Measurements from ENCODE around the gene KDM5C. TPM values are rescaled to one million over a fixed set of nuclear protein-coding genes. Genes with fewer than 3 reads are reported as not detected.

KDM5C gene
- total RNA-seq, 1 donor from 2014 or later: 64.5 TPM

DNA sequence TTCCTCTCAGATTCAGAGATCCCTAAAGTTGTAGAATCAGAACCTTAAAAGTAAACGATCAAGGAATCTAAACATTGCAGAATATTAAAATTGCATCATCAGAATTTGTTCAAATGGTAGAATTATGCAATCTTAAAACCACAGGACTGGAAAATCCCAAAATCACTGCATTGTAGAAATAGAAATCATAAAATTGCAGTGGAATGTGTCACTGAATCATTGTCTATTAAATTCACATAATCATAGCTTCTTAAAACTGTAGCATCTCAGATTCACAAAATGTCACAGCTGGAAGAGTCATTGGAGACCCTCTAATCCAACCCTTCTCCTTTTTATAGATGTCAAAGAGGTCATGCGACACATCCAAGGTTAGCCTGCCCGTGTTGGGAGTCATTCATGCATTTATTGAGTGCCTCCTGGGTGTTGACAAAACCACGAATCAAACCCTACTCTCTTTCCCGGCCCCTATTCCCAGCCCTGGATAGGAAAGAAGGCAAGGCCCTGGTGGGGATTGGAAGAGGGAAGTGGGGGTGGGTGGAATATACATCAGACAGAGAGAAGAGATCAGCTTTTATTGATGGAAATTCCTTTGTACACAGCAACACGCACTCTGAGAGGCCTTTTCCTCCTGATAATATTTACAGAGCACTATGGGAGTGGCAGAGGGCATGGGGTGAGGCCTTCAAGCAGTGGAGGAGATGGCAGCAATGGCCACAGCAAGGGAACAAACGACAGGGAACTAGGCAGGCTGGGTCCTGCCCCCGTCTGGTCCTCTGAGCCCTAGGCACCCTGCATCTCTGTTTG, 41.0 kb upstream of the KDM5C start:
- H3K27me3 ChIP-seq (ENCODE audit: control insufficient read depth, insufficient read depth, low read length): no peaks in the 10 kb centered on the region
- TF ChIP-seq, protein P1, sequence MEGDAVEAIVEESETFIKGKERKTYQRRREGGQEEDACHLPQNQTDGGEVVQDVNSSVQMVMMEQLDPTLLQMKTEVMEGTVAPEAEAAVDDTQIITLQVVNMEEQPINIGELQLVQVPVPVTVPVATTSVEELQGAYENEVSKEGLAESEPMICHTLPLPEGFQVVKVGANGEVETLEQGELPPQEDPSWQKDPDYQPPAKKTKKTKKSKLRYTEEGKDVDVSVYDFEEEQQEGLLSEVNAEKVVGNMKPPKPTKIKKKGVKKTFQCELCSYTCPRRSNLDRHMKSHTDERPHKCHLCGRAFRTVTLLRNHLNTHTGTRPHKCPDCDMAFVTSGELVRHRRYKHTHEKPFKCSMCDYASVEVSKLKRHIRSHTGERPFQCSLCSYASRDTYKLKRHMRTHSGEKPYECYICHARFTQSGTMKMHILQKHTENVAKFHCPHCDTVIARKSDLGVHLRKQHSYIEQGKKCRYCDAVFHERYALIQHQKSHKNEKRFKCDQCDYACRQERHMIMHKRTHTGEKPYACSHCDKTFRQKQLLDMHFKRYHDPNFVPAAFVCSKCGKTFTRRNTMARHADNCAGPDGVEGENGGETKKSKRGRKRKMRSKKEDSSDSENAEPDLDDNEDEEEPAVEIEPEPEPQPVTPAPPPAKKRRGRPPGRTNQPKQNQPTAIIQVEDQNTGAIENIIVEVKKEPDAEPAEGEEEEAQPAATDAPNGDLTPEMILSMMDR (IDR thresholded peaks at IDR 0.05; ENCODE audit: insufficient read depth, low read length, severe bottlenecking): no peak
- no peak for FAIRE-seq
- H3K4me3 ChIP-seq (ENCODE audit: low read depth, low read length): no peak overlapping the region
- DNase-seq (ENCODE audit: low read depth): peak; percentile 63
- H3K36me3 ChIP-seq (ENCODE audit: control insufficient read depth, insufficient read depth, low read length): no peaks in the 10 kb centered on the region

DNA sequence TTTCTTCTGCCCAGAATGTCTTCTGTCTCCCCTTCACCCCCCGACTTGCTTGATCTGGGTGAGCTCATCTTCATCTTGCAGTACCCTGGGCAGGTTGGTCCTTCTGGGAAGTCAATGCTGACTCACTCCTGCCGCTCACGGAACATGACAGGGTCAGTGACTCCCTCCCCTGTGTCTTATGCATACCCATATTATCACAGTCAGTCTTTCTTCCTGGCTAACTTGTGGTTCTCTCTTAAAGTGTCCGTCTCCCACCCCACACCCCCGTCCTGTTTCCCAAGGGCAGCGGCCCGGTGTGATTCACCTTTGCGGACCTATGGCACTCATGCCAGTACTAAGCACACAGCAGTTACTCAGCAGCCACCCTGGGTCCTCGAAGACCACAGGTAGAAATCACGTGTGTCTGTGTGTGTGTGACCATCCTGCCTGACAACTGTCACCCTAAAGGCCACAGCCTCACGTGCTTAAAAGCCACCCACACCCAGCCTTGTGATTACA, 38.6 kb upstream of the KDM5C start:
- FAIRE-seq (peak; percentile 55), DNase-seq (ENCODE audit: low read depth) (peak; percentile 81)
- Histone ChIP-seq H3K27me3 (ENCODE audit: control insufficient read depth, insufficient read depth, low read length) (no peaks in the 10 kb centered on the region), H3K4me3 (ENCODE audit: low read depth, low read length) (no peak overlapping the region), H3K36me3 (ENCODE audit: control insufficient read depth, insufficient read depth, low read length) (no peaks in the 10 kb centered on the region)
- TF ChIP-seq, protein P1 (IDR thresholded peaks at IDR 0.05; ENCODE audit: insufficient read depth, low read length, severe bottlenecking): no peak

DNA sequence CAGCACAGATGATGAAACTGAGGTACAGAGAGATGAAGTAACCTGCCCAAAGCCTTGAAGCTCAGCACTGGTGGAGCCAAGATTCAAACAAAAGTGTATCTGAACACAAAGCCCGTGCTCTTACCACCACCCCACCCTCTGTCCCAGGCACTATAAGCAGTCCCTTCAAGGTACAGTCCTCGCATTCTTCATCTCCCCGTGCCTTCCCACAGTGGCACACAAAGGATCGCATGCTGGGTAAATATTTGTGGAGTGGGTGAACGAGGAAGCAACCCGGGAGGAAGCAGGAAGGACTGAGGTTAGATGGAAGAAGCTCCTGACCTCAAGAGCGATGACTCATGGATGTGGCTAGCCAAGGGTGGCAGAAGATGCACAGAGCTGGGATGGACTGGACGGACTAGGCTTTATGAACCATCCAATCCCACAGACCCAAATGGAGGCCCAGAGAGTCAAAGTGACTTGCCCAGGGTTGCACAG, 37.9 kb upstream of the KDM5C start:
- DNase-seq (ENCODE audit: low read depth): peak; percentile 38
- FAIRE-seq: no peak
- TF ChIP-seq, protein P1 (IDR thresholded peaks at IDR 0.05; ENCODE audit: insufficient read depth, low read length, severe bottlenecking): no peak
- Histone ChIP-seq H3K27me3 (ENCODE audit: control insufficient read depth, insufficient read depth, low read length) (no peaks in the 10 kb centered on the region), H3K36me3 (ENCODE audit: control insufficient read depth, insufficient read depth, low read length) (no peaks in the 10 kb centered on the region), H3K4me3 (ENCODE audit: low read depth, low read length) (no peak overlapping the region)

DNA sequence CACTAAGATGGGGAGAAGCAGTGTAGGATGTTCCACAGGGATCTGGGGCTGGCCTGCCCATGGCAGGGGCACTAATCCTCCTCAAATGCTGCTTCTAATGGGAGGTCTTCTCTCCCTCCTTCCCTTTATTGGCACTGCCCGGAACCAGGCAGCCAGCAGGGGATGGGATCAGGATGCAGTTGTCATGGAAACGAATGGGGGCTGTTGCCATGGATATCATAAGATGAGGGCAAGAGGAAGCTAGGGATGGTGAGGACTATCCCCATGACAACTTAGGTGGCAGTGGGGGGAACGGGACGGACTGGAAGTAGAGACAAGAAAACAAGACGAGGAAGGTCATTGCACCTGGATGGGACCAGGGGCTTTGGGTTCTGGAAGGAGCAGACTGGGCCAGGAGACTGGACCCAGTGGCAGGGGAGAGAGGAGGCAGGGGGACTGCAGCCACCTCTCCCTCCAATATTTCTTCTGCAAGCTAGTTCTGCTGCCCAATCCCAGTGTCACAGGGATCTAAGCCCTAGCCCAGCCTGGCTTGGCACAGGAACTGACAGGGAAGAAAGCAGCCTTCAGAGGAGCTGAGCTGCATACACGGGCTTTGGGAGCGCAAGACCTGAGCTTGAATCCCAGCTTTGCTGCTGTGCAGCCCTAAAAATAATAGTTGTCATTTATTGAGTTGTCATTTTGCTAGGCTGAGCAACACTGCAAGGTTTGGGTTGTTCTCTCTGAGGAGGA, 37.3 kb upstream of the KDM5C start:
- Histone ChIP-seq H3K27me3 (ENCODE audit: control insufficient read depth, insufficient read depth, low read length) (no peaks in the 10 kb centered on the region), H3K36me3 (ENCODE audit: control insufficient read depth, insufficient read depth, low read length) (no peaks in the 10 kb centered on the region), H3K4me3 (ENCODE audit: low read depth, low read length) (no peak overlapping the region)
- FAIRE-seq (no peak), DNase-seq (ENCODE audit: low read depth) (no peak)
- TF ChIP-seq, protein P1 (IDR thresholded peaks at IDR 0.05; ENCODE audit: insufficient read depth, low read length, severe bottlenecking): no peak

DNA sequence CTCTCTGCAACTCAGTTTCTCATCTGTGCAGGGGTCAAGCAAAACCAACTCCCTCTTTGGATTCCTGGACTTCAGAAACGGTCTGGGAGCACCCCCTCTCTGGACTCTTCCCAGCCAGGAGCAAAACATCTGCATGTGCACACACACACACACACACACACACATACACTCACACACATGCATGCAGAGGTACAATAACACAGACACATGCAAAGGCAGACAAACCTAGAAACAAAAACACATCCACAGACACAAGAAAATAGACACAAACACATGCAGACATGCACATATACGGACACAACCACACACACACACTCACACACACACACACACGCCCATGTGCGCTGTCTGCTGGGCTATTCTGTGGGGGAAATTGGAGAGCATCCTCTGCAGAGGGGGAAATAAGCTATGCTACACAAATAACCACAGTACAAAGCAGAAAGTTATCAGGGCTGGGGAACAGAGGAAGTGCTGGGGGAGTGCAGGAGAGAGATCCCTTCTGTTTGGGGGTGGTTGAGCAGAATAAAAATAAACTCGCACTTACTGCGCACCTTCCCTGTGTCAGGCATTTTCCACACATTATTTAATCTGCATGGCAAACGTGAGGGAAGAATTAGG, 36.5 kb upstream of the KDM5C start:
- no peak for FAIRE-seq
- Histone ChIP-seq H3K36me3 (ENCODE audit: control insufficient read depth, insufficient read depth, low read length) (no peaks in the 10 kb centered on the region), H3K27me3 (ENCODE audit: control insufficient read depth, insufficient read depth, low read length) (no peaks in the 10 kb centered on the region), H3K4me3 (ENCODE audit: low read depth, low read length) (no peak overlapping the region)
- TF ChIP-seq, protein P1 (IDR thresholded peaks at IDR 0.05; ENCODE audit: insufficient read depth, low read length, severe bottlenecking): no peak
- no peak for DNase-seq (ENCODE audit: low read depth)
